Calu3 (cell line): ENCODE results near the gene PCSK7. TPM values are rescaled to one million over a fixed set of nuclear protein-coding genes. Genes with fewer than 3 reads are reported as not detected.

Experiments used
- BruUV-seq: library from RNA; stranded (reverse); fragments of 400-500 nt; replicated peaks from 2 replicates; lab custom pipeline; 2021; lab: Mats Ljungman, UMichigan
- CTCF ChIA-PET: fragments of 300-600 bp; sonication (Branson Sonifier 250); formaldehyde crosslinking; loops from one replicate; lab custom pipeline; 2022; ENCODE audit warnings: antibody characterized with exemption; lab: Charles Lee
- DNase-seq: peaks from one replicate; pipeline ENCODE4 v3.0.0; 2022
- H3K27ac Mint-ChIP-seq: one replicate; pipeline ENCODE4 v1.8.0; 2022; ENCODE audit warnings: mixed read lengths; ENCODE audit not compliant: unreplicated experiment
- H3K27me3 Mint-ChIP-seq: one replicate; pipeline ENCODE4 v1.8.0; 2022; ENCODE audit warnings: mixed read lengths; ENCODE audit not compliant: unreplicated experiment
- H3K36me3 Mint-ChIP-seq: one replicate; pipeline ENCODE4 v1.8.0; 2022; ENCODE audit warnings: mild to moderate bottlenecking, moderate library complexity, mixed read lengths; ENCODE audit not compliant: insufficient read depth, unreplicated experiment
- H3K4me1 Mint-ChIP-seq: one replicate; pipeline ENCODE4 v1.8.0; 2022; ENCODE audit warnings: mild to moderate bottlenecking, low read depth, mixed read lengths; ENCODE audit not compliant: unreplicated experiment
- H3K4me3 Mint-ChIP-seq: one replicate; pipeline ENCODE4 v1.8.0; 2022; ENCODE audit warnings: mild to moderate bottlenecking, low read depth, moderate library complexity, mixed read lengths; ENCODE audit not compliant: unreplicated experiment
- H3K9me3 Mint-ChIP-seq: one replicate; pipeline ENCODE4 v1.8.0; 2022; ENCODE audit warnings: low read depth, mixed read lengths; ENCODE audit not compliant: unreplicated experiment
- CTCF ChIP-seq: fragments of 200-600 bp; IDR thresholded peaks from one replicate; pipeline ENCODE4 v1.8.0; 2022; ENCODE audit warnings: antibody characterized with exemption; ENCODE audit not compliant: unreplicated experiment
- intact Hi-C: fragments of 100-400 bp; cut with micrococcal nuclease; formaldehyde crosslinking; loops from one replicate; pipeline ENCODE4 v1.10.0; 2022; ENCODE audit not compliant: unreplicated experiment
- total RNA-seq: library from RNA; stranded (reverse); gene quantifications from 2 replicates; pipeline ENCODE4 v1.2.3, GENCODE V29; 2022

PCSK7 gene
- total RNA-seq, 1 experiment from 2014 or later: 44.3 TPM

GRCh38 chr11:117199916-117200812 is 31.7 kb downstream of the PCSK7 start:
- no peaks in the 10 kb centered on the region for H3K4me1 Mint-ChIP-seq
- peaks cover 8% of the 10 kb centered on the region for H3K36me3 Mint-ChIP-seq
- H3K27me3 Mint-ChIP-seq: no peaks in the 10 kb centered on the region

GRCh38 chr11:117199053-117199915 is 32.6 kb downstream of the PCSK7 start, which contains the start of gene TAGLN:
TSS of gene TAGLN (plus strand) at chr11:117199370. CDS start at chr11:117203014, 3,644 bp downstream.
- TF ChIP-seq CTCF: no peak
- Mint-ChIP-seq H3K4me1 (no peaks in the 10 kb centered on the region), H3K36me3 (peaks cover 4% of the 10 kb centered on the region), H3K4me3 (no peak within 1 kb of the TSS), H3K27me3 (no peaks in the 10 kb centered on the region), H3K9me3 (no peaks in the 10 kb centered on the region), H3K27ac (no peak within 1 kb of the TSS)
- intact Hi-C loops: no loop called here
- peak; percentile 49 for DNase-seq
- CTCF ChIA-PET: no interaction called here
- BruUV-seq: TSS peak; percentile 91

More at GRCh38 chr11:117199916-117200812, 31.7 kb downstream of the PCSK7 start:
- Mint-ChIP-seq H3K9me3 (no peaks in the 10 kb centered on the region), H3K27ac (no peak overlapping the region), H3K4me3 (no peak overlapping the region)
- intact Hi-C loops: no loop called here
- TF ChIP-seq CTCF: no peak
- BruUV-seq: no TSS peak
- CTCF ChIA-PET: no interaction called here
- no peak for DNase-seq

GRCh38 chr11:117198613-117199012 is 33.3 kb downstream of the PCSK7 start:
- CTCF ChIA-PET: no interaction called here
- Mint-ChIP-seq H3K9me3 (no peaks in the 10 kb centered on the region), H3K4me3 (no peak overlapping the region), H3K36me3 (peaks cover 2% of the 10 kb centered on the region), H3K27ac (no peak overlapping the region), H3K4me1 (no peaks in the 10 kb centered on the region), H3K27me3 (no peaks in the 10 kb centered on the region)
- intact Hi-C loops: no loop called here
- DNase-seq: no peak
- no peak for TF ChIP-seq CTCF
- BruUV-seq: no TSS peak
